Pancreas (tissue), 10 donors: ENCODE results near the gene INPP5F. TPM values are rescaled to one million over a fixed set of nuclear protein-coding genes. Genes with fewer than 3 reads are reported as not detected.

Source experiments
- ATAC-seq, 4 donors: fragments of 200-7000 bp; cut with Tn5 transposase; one replicate each; pipeline versions ENCODE4 v1.8.0 to v1.9.1; 2020; ENCODE audit warnings: mild to moderate bottlenecking in 4 of 4, moderate library complexity in 4 of 4
- DNase-seq, 6 donors: peaks; one replicate each; pipeline ENCODE4 v3.0.0-alpha.2; 2020
- FAIRE-seq: peaks from 2 replicates; lab custom pipeline; 2012; peaks lifted over from hg19 to GRCh38; lab: Jason Lieb, UNC
- H3K27ac ChIP-seq, 4 donors: fragments of 200-600 bp; sonication (generic); 1 replicate in 3 of 4; 2 replicates in 1 of 4; pipeline versions ENCODE4 v1.5.0 to v1.8.0; 2020
- H3K27me3 ChIP-seq, 4 donors: fragments of 200-600 bp; one replicate each; pipeline ENCODE4 v1.8.0; 2021
- H3K36me3 ChIP-seq, 3 donors: fragments of 200-600 bp; sonication (generic) in 1 of 3; one replicate each; pipeline versions ENCODE4 v1.5.0 to v1.8.0; 2020 to 2021
- H3K4me1 ChIP-seq, 3 donors: fragments of 200-600 bp; one replicate each; pipeline ENCODE4 v1.8.0; 2021
- H3K4me3 ChIP-seq, 4 donors: fragments of 200-600 bp; sonication (generic) in 2 of 4; one replicate each; pipeline versions ENCODE4 v1.5.0 to v1.8.0; 2020 to 2021
- H3K9me3 ChIP-seq, 4 donors: fragments of 200-600 bp; one replicate each; pipeline ENCODE4 v1.8.0; 2021
- CTCF ChIP-seq, 4 donors: fragments of 200-600 bp; sonication (generic) in 3 of 4; IDR thresholded peaks; one replicate each; pipeline versions ENCODE4 v1.5.0 to v1.8.0; 2021; ENCODE audit warnings: antibody characterized with exemption in 4 of 4
- WGBS, 2 donors: extraction: QIAGEN DNeasy Blood & Tissue Kit; methylation state at CpG; one replicate each; pipeline ENCODE4 v1.1.7; 2013; 5-methylcytosine and 5-hydroxymethylcytosine counted together
- intact Hi-C, 3 donors: fragments of 100-400 bp; cut with DNase I; formaldehyde crosslinking; loops; one replicate each; pipeline versions ENCODE4 v1.11.1 to v1.14.2; 2022
- polyA plus RNA-seq, 2 donors: library from polyadenylated mRNA; stranded (reverse); fragments of 200-250 nt; gene quantifications; one replicate each; pipeline ENCODE4 v1.2.3, GENCODE V29; 2013
- total RNA-seq, 6 donors: library from RNA; stranded (reverse); fragmentation: NEBNext Ultra II Directional in 4 of 6; extraction: Animal tissue kit (Norgen Biotek cat#: 25700) in 4 of 6; gene quantifications; one replicate each; pipeline versions ENCODE4 v1.2.1 to v1.2.4, GENCODE V29; 2021 to 2023
- donor health status: healthy with polysubstance abuse.
- donor health status: DM: no; HTN: no; CAD: no; lungs with moderate emphysema.
- donor health status: DM: no; HTN: no; CAD: no.
- donor health status: control.
- donor health status: control.
- donor health status: Bipolar disorder and iron deficiency.
- donor health status: DM: yes; HTN: yes; CAD: no.
- donor health status: DM: no; HTN: no; CAD: no.
- donor health status: DM: no; HTN: no; CAD: no.
- donor health status: DM: yes; HTN: yes; CAD: no.

INPP5F gene
- total and polyA plus RNA-seq, 8 donors: 4.3 to 13.6 (median 4.7) TPM

- Histone ChIP-seq H3K9me3 (no peaks in the 10 kb centered on the region), H3K4me3 (no peak overlapping the region), H3K4me1 (no peaks in the 10 kb centered on the region), H3K27ac (no peak overlapping the region), H3K36me3 (peaks cover 0 to 38% (median 15%) of the 10 kb centered on the region in 3 donors), H3K27me3 (no peaks in the 10 kb centered on the region)
- DNase-seq: no peak
- no peak for ATAC-seq
- WGBS, 2 donors: 89 to 96% methylated on average over 6 of the region's 6 CpGs
- no peak for FAIRE-seq
- TF ChIP-seq CTCF (IDR thresholded peaks at IDR 0.05): no peak
- intact Hi-C loops: no loop called here
These were observed 100.9 kb downstream of the INPP5F start for GRCh38 chr10:119826771-119827170.

- H3K27me3 ChIP-seq: no peaks in the 10 kb centered on the region
- WGBS, 2 donors: 89 to 91% methylated on average over 4 of the region's 4 CpGs
- FAIRE-seq (no peak), ATAC-seq (no peak), DNase-seq (no peak)
- H3K4me1 ChIP-seq: no peaks in the 10 kb centered on the region
- intact Hi-C loops: no loop called here
- no peak overlapping the region for H3K27ac ChIP-seq
- no peak for TF ChIP-seq CTCF (IDR thresholded peaks at IDR 0.05)
- no peaks in the 10 kb centered on the region for H3K9me3 ChIP-seq
- H3K4me3 ChIP-seq: no peak overlapping the region
- H3K36me3 ChIP-seq: peaks cover 0 to 45% (median 19%) of the 10 kb centered on the region in 3 donors
These were observed 101.6 kb downstream of the INPP5F start for GRCh38 chr10:119827430-119827829.

GRCh38 chr10:119829429-119829828 is 103.6 kb downstream of the INPP5F start:
- no peaks in the 10 kb centered on the region for H3K9me3 ChIP-seq
- TF ChIP-seq CTCF (IDR thresholded peaks at IDR 0.05): no peak
- 86 to 93% methylated on average over 7 of the region's 7 CpGs for WGBS, 2 donors
- intact Hi-C loops: no loop called here
- no peaks in the 10 kb centered on the region for H3K4me1 ChIP-seq
- H3K36me3 ChIP-seq: peaks cover 0 to 40% (median 19%) of the 10 kb centered on the region in 3 donors
- DNase-seq: no peak
- no peak overlapping the region for H3K27ac ChIP-seq
- no peaks in the 10 kb centered on the region for H3K27me3 ChIP-seq
- H3K4me3 ChIP-seq: no peak overlapping the region
- no peak for FAIRE-seq
- no peak for ATAC-seq

- no peak for ATAC-seq
- 91 to 93% methylated on average over 4 of the region's 4 CpGs for WGBS, 2 donors
- H3K4me1 ChIP-seq: no peaks in the 10 kb centered on the region
- no peaks in the 10 kb centered on the region for H3K27me3 ChIP-seq
- H3K4me3 ChIP-seq: no peak overlapping the region
- TF ChIP-seq CTCF (IDR thresholded peaks at IDR 0.05): no peak
- H3K27ac ChIP-seq: no peak overlapping the region
- H3K9me3 ChIP-seq: no peaks in the 10 kb centered on the region
- intact Hi-C loops: no loop called here
- no peak for DNase-seq
- no peak for FAIRE-seq
- peaks cover 0 to 52% (median 19%) of the 10 kb centered on the region in 3 donors for H3K36me3 ChIP-seq
These were observed 105.0 kb downstream of the INPP5F start for GRCh38 chr10:119830851-119831250.

- no peak overlapping the region for H3K27ac ChIP-seq
- FAIRE-seq (no peak), DNase-seq (no peak), ATAC-seq (no peak)
- H3K4me3 ChIP-seq: no peak overlapping the region
- 90 to 91% methylated on average over 11 of the region's 11 CpGs for WGBS, 2 donors
- no peaks in the 10 kb centered on the region for H3K4me1 ChIP-seq
- intact Hi-C loops: no loop called here
- H3K27me3 ChIP-seq: no peaks in the 10 kb centered on the region
- no peak for TF ChIP-seq CTCF (IDR thresholded peaks at IDR 0.05)
- H3K9me3 ChIP-seq: no peaks in the 10 kb centered on the region
- peaks cover 0 to 59% (median 19%) of the 10 kb centered on the region in 3 donors for H3K36me3 ChIP-seq
These were observed 105.8 kb downstream of the INPP5F start for GRCh38 chr10:119831656-119832055.
